GM21447 (cell line): ENCODE measurements around the gene SLC35E3.

Source experiments
- ATAC-seq: cut with Tn5 transposase; IDR thresholded peaks from one replicate; pipeline ENCODE4 v1.9.1; 2021; ENCODE audit not compliant: unreplicated experiment

Gene SLC35E3

DNA sequence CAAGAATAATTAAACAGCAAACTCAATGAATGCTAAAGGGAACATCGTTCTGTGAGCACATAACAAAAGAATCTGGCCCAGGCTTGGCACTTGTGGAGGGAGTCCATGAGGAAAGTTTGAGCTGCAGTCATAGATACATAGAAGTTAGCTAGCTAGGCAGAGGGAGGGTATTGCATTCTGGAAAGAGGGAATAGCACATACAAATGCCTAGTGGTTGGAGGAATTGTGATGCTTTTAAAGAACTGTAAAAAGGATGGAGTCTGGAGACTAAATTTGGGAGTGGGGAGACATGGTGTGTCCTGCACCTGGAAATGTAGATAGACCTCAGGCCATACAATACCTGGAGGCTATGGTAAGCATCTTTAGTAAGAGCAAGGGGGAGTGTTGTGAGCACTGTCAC, 24.0 kb downstream of the SLC35E3 start:
- no peak for ATAC-seq

DNA sequence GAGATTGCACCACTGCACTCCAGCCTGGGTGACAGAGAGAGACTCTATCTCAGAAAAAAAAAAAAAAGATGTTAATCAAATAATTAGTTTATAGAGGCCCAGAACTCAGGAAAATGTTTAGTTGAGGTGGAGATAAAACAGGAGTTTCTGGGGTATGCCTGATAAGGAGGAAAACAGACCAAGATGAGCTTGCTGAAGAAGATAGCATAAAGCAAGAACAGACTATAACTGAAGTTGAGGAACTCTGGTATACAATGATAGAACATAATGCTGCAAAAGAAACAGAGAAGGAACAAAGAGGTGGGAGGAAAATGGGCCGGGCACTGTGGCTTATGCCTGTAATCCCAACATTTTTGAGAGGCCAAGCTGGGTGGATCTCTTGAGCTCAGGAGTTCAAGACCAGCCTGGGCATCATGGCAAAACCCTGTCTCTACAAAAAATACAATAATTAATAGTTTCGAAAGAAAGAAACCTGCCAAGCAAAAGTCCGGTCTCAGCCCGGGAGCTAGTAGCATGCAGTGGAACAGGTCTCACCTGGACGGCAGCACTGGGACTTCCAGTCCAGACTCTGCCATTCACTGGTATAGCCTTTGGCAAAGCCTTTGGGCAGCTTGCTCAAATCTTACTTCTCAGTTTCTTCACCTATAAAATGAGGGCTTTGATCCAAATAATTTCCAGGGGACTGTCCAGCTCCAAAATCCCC, 25.4 kb downstream of the SLC35E3 start:
- ATAC-seq = no peak

DNA sequence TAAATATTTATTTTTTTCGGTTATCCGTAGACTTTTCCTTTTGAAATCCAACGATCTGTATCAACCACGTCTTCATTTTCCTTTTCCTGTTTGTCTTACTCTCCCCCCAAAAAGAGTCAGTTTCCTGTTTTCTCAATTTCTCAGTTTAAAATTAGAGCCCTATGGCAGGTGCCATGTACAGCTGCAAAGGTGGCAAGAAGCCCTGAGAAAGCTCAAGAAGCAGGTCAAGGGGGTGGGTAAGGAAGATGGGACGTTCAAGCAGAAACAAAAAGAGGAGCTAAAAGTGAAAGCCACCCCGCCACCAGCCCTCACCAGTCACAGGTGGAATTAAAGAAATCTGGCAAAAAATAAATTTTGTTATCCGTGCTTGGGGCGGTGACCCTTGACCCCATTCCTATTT, 26.7 kb downstream of the SLC35E3 start:
- ATAC-seq = peak; percentile 71

DNA sequence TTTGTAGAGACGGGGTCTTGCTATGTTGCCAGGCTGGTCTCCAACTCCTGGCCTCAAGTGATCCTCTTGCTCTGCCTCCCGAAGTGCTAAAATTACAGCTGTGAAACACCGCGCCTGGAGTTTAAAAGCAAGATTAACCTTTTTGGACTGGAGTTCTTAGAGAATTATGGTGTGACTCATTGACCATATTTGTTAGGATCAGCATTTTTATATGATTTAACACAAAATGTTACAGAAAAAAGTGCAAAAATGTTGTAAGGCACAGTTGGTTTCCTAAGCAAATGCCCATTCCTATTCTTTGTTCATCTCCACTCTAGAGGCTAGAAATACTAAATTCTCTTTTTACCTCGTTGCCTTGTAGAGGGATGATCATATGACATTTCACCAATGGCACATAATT, 27.6 kb downstream of the SLC35E3 start:
- no peak for ATAC-seq

DNA sequence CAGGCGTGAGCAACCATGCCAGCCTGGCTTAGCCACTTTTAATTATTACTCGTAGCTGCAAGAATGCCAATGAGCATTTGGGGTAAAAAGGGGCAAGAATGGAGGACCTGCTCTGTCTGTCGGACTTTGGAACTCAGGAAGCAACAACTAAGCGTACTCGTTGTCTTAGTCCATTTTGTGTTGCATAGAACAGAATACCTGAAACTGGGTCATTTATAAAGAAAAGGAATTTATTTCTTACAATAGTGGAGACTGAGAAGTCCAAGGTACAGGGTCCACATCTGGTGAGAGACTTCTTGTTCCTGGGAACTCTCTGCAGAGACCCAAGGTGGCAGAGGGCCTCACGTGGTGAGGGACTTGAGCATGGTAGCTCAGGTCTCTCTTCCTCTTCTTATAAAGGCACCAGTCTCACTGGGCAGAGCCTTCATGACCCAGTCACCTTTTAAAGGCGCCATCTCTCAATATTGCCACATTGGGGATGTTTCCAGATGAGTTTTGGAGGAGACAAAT, 29.2 kb downstream of the SLC35E3 start:
- no peak for ATAC-seq

DNA sequence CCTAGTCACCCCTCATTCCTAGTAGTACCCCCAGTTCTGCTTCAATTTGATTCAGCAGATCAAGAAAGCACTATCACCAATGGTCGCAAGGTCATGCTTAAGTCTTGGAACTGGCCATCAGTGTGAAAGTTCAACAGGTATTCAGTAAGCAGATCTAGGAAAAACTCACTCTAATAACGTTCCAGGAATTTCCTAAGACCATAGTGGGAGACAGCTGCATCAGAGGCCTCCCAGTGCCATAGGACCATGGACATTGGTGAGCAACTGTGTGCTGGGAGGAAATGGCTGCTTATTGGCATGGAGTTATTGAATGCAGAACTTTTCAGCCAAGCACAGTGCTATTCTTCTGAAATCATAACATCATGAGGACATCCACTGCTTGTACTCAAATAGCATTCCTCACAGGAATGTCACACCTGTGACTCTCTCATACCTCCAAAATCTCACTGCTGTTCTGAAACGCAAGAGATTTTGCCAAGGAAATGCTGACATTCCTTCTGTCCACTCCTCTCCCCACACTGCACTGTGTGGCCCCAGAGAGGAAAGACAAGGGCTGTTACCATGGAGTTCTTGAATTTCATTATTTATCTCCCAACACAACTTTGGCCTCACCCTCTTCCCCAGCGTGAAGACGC, 31.1 kb downstream of the SLC35E3 start:
- no peak for ATAC-seq

DNA sequence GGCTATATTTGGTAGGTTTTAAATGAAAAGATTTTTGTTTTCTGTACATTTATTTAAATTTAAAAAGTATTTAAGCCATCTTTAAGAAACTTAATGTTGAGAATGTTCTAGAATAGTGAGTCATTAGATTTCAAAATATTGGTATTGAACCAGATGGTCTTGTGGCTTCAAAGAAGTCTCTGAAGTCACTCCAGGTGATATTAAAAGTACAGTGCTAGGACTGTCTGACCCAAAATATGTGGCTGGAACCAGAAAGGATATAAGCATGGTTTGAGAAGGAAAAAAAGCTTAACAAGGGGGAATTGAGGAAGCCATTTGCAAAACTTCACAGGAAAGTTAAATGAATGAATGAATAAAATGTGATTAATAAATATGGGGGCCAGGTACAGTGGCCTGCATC, 33.3 kb downstream of the SLC35E3 start:
- ATAC-seq = no peak

DNA sequence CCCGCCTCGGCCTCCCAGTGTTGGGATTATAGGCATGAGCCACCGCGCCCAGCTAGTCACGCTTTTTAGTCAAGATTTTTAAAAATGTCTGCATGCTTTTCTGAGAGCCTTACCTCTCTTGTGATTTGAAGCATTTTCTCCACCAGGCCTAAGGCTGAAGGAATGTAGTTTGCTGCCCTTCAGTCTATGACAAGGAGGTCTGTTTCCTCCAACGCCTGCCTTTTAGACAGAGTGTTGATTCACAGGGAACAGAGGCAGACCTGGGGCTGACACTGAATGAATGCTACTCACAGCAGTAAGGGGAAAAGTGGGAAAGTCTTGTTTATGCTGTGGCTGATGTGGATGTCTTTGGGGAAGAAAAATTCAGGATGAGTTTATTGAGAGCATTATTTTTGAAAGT, 34.8 kb downstream of the SLC35E3 start:
- no peak for ATAC-seq

DNA sequence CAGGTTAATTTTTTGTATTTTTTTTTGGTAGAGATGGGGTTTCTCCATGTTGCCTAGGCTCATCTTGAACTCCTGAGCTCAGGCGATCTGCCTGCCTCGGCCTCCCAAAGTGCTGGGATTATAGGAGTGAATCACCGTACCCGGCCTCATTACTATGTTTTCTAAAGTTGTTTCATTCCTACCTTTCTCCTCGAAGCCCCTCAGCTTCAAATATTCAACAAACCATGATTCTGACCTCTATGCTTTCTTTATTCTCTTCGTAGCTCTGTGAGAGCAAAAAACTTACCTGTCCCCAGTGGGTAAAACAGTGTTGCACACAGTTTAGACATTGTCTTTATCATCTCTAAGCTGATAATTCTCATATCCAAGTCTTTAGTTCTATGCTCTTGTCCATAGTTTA, 35.8 kb downstream of the SLC35E3 start:
- ATAC-seq = no peak

DNA sequence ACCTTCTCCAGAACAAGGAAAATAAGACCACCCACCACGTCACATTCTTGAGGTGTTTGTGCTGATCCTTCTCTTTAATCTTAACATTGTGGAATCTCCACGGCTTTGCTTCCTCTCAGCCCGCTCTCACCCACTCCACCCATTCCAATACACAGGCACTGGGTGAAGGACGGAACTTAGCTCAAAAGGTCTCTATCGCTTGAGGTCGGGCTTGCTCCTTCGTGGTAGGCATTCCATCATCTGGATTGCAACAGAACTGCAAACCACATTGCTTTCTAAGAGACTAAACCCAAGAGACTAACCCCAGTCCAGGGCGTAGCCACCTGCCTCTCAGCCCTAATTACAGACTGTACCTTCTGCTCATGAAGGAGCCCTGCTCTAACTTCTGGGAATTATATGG, 38.0 kb downstream of the SLC35E3 start:
- ATAC-seq = no peak

DNA sequence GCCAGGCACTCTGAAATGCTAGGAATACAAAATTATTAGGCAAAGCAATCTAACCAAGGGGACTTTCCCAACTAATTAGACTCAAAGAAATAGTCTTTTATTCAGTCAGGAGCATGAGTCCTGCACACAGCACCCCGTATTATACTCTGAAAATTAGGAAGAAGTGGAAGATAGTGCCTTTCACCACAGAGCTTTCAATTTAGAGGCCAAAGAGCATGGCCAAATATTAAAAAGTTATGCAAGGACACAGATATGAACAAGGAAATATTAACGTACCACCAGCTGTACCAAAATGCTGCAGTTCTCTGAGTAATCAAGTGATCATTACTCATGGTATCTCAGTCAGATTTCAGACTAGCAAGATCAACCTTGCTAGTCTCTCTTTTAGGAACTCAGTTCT, 39.4 kb downstream of the SLC35E3 start:
- ATAC-seq = no peak

DNA sequence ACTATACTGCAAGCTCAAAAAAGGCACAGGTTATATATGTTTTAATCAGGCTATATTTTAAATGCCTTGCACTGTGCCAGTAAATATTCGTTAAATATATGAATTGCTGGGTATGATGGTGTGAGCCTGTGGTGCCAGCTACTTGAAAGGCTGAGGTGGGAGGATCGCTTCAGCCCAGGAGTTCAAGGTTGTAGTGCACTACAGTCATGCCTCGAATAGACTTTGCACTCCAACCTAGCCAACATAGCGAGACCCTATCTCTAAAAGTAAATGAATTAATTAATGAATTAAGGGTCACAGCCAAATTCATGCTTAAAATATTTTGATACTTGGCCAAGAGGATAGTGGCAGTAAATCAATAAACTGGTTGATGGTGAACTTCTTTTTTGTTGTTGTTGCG, 39.8 kb downstream of the SLC35E3 start:
- no peak for ATAC-seq

DNA sequence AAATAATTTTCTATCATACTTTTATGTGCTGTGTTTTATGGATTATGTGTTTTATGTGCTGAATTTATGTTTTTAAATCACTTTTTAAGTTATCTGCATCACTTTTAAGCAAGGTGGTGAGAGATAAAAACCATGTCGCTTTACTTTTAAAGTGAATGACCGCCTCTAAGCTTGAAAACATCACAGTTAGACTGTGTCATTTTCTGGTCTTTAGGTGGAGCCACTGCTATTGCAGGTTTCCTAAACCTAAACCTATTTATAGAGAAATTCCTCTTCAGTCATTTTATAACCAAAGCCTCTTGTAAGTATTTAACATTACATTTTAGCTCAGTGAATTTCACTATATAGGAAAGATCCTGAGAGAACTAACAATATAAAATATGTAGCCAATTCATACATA, 41.0 kb downstream of the SLC35E3 start:
- no peak for ATAC-seq

DNA sequence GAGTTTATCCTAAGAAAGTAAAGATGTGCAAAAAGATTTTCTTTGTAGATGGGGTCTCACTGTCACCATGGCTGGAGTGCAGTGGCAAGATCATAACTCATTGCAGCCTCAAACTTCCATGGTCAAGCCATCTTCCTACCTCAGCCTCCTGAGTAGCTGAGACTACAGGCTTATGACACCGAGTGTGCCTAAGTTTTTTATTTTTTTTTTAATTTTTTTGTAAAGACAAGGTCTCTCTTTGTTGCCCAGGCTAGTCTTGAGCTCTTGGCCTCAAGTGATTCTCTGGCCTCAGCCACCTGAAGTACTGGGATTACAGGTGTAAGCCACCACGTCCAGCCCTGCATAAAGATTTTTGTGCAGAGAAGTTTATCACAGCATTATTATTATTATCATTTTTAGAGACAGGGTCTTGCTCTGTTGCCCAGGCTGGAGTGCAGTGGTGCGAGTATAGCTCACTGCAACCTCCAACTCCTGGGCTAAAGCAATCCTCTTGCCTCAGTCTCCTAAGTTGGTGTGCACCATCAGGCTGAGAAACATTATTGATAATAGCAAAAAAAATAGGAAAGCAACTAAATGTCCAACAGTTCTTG, 42.7 kb downstream of the SLC35E3 start:
- ATAC-seq = no peak

DNA sequence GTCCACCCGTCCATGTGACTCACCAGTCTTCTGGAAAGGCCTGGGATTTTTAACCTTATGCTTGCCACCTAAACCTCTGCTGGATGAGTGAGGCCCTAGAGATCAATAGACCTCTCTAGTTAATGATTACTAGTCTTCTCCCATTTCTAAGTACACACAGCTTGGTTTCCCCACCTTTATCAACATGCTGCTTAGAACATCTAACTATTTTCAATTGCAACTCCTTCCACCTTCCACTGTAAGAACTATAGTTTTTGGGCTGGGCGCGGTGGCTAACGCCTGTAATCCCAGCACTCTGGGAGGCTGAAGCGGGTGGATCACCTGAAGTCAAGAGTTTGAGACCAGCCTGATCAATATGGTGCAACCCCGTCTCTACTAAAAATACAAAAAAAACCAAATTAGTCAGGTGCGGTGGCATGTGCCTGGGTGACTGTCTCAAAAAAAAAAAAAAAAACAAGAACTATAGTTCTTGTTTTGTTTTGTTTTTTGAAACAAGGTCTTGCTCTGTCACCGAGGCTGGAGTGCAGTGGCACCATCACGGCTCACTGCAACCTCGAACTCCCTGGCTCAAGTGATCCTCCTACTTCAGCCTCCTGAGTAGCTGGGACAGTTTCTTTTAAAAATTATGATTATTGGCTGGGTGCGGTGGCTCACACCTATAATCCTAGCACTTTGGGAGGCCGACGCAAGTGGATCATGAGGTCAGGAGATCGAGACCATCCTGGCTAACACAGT, 43.3 kb downstream of the SLC35E3 start:
- no peak for ATAC-seq

DNA sequence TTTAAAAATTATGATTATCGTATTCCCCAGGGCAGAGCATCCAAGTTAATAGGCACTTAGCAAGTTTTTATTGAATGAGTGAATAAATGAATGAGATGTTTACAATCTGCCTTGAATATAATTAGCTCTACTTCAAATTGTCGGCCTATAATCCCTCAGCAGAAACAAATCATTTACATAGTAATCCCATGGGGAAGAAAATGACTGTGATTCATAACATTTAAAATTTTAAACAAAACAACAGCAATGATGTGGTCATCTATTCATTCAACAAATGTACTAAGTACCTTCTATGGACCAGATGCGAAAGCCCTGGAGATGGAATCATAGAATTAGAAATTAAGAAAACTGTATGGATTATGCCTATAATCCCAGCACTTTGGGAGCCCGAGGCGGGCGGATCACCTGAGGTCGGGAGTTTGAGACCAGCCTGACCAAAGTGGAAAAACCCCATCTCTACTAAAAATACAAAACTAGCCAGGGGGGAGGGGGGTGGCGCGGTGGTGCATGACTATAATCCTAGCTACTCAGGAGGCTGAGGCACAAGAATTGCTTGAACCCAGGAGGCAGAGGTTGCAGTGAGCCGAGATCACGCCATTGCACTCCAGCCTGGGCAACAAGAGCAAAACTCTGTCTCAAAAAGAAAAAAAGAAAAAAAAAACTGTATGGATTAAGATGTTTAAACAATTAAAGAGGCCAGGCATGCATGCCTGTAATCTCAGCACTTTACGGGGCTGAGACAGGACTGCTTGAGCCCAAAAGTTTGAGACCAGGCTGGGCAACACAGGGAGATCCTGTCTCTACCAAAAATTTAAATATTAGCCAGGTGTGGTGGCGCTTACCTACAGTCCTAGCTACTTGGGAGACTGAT, 44.3 kb downstream of the SLC35E3 start:
- ATAC-seq = no peak

DNA sequence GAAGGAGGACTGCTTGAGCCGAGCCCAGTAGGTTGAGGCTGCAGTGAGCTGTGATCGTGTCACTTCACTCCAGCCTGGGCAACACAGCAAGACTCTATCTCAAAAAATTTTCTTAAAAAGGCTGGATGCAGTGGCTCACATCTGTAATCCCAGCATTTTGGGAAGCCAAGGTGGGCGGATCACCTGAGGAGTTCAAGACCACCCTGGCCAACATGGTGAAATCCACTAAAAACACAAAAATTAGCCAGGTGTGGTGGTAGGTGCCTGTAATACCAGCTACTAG, 44.9 kb downstream of the SLC35E3 start:
- ATAC-seq = no peak

DNA sequence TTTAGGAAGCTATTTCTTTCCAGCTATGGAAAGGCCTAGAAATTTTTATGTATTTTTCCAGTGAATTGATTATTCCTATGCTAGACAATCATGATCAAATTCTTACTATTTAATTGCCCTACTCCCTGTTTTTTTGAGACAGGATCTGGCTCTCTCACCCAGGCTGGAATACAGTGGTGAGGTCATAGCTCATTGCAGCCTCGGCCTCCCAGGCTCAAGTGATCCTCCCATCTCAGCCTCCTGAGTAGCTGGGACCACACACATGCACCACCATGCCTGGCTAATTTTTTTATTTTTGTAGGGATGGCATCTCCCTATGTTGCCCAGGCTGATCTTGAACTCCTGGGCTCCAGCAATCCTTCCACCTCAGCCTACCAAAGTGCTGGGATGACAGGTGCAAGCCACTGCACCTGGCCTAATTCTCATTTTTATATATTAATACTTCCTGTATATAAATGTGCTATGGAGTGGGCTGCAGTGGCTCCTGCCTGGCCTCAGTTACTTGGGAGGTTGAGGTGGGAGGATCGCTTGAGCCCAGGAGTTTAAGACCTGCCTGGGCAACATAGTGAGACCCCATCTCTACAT, 46.0 kb downstream of the SLC35E3 start:
- ATAC-seq = no peak

DNA sequence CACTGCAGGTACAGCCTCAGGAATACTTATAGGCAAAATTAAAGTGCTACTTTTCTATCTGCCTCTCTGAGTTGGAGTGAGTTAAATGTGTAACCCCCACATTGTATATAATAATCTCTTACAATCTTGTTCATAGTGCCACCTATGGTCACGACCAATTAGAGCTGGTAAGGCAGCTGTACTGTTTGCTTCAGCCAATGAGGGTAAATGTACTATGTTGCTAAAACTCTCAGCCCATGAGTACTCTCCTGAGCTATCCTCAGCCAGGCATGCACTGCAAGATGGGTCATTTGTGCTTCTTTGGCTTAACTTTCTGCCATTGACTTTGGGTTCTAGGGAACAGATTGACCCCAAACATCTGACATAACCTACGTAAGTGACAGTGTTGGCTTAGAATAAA, 47.0 kb downstream of the SLC35E3 start:
- ATAC-seq = peak; percentile 95

DNA sequence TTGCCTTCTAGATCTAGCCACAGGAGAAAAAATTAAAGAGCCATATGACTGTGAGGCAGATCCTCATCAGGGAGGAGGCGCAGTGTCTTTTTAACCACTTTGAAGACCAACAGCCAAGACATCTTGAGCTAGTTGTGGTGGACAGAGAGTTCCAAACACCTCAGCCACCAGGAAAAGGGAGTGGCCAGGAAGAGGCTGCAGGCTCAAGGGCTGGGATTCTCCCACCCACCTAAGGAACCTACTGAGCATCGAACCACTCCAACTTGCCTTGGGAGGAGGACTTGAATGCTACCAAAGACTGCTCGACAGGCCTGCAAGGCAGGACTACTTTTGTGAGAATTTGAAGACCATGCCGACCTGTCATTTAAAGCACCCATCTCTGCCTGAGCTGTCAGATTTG, 47.5 kb downstream of the SLC35E3 start:
- ATAC-seq = no peak
